ENCODE measurements around the gene ADAMTSL2.
A peak's percentile ranks its signal among the peaks of the same experiment; 100 is the strongest.

ADAMTSL2 gene

DNA sequence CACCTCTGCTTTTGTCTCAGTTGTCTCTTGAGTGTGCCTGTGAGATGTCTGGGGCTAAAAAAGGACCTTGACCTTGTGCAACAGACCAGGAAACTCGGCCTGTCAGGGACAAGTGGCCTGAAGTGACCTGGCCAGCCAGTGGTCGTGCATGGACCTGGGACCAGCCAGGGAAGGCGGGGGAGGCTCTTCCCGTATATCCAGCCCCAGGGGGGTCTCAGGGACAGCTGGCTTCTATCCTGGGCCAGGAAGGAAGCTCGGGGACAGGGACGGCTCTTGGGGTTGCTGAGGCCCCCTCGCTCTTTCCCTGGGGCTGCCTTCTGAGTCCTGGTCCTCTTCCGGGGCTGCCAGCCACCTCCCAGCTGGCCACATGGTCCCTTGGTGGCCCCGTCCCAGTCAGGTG is 3.2 kb upstream of the ADAMTSL2 start:
- no peak for DNase-seq (ENCODE audit: low read depth)
- TF ChIP-seq, protein P1, sequence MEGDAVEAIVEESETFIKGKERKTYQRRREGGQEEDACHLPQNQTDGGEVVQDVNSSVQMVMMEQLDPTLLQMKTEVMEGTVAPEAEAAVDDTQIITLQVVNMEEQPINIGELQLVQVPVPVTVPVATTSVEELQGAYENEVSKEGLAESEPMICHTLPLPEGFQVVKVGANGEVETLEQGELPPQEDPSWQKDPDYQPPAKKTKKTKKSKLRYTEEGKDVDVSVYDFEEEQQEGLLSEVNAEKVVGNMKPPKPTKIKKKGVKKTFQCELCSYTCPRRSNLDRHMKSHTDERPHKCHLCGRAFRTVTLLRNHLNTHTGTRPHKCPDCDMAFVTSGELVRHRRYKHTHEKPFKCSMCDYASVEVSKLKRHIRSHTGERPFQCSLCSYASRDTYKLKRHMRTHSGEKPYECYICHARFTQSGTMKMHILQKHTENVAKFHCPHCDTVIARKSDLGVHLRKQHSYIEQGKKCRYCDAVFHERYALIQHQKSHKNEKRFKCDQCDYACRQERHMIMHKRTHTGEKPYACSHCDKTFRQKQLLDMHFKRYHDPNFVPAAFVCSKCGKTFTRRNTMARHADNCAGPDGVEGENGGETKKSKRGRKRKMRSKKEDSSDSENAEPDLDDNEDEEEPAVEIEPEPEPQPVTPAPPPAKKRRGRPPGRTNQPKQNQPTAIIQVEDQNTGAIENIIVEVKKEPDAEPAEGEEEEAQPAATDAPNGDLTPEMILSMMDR (conservative IDR thresholded peaks at IDR 0.05; ENCODE audit: low read length), result no peak
- no peak overlapping the region for H3K4me3 ChIP-seq (ENCODE audit: low read length)

DNA sequence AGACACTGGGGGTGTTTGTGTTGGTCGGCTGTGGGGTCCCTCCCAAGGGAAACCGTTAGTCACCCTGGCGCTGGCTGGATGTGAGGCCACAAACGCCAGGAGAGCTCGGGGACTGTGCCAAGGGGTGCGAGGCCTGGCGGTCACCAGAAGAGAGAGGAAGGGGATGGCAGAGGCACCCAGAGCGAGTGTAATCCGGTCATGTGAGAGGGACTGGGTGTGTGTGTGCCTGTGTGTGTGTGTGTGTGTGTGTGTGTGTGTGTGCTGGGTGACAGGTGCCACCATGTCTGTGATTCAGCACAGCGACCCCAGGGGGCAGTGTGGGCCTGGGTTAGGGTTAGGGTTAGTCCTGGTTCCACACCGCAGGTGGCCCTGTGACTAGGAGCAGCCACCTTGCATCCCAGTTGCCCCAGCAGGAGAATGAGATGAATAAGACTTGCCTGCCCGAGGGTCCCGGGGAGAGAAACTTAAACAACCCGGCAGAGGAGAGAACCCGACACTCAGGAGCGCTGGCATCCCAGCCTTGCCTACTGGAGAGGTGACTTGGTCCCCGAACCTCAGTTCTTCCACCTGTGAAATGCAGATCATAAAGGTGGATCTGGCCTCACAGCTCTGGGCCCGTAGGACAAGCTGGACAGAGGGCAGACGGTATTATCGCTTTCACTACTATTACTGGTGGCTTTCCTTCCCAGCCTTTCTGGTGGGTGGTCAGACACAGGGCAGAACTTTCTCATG is 1.4 kb upstream of the ADAMTSL2 start:
- TF ChIP-seq, protein P1 (conservative IDR thresholded peaks at IDR 0.05; ENCODE audit: low read length), result peak; percentile 54
- no peak overlapping the region for H3K4me3 ChIP-seq (ENCODE audit: low read length)
- peak; percentile 36 for DNase-seq (ENCODE audit: low read depth)

DNA sequence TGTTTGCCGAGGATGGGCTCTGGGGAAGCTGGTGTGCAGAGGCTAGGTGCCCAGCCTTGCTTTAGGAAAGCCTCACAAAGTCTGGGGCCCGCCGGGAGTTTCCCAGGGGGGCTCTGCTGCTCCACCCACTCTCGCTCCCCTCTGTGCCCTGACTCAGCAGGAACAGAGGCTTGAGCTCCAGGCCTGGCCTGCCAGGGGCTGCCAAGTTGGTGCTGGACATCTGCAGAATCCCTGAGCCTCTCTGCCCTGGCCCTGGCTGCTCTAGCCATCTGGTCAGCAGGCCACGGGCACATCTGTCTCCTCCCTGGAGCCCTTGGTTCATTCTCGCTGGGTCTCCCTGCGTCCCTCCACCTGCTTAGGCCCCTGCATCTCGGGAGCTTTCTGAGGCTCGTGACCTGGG is 647 bp upstream of the ADAMTSL2 start:
- TF ChIP-seq, protein P1 (conservative IDR thresholded peaks at IDR 0.05; ENCODE audit: low read length), result no peak
- peak; percentile 6 for DNase-seq (ENCODE audit: low read depth)
- no peak overlapping the region for H3K4me3 ChIP-seq (ENCODE audit: low read length)

DNA sequence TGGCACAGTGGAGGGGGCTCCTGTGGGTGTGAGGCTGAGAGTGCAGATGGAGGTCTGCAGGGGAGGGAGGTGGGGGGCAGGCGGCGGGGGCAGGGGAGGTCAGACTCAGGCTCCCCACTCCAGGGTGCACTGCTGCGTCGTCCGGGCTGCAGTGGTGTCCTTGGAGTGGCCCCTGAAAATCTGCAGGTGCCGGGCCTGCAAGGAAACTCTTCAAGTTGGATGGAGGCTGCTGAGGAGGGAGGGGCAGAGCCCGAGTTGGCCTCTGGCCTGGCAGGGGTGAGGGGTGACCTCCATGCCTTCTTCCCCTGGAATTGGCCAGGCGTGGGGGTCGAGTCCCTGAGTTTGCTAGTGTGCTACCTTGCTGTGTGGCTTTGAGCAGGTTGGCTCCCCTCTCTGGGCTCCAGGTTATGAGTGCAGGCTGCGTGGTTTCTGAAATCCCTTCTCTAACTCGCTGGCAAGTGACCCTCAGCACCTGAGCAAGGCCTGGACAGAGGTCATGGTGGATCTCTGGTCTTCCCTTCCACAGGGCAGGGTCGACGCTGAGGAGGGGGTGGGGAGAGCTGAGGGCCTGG is 888 bp downstream of the ADAMTSL2 start:
- no peak overlapping the region for H3K4me3 ChIP-seq (ENCODE audit: low read length)
- DNase-seq (ENCODE audit: low read depth), result no peak
- TF ChIP-seq, protein P1 (conservative IDR thresholded peaks at IDR 0.05; ENCODE audit: low read length), result no peak

DNA sequence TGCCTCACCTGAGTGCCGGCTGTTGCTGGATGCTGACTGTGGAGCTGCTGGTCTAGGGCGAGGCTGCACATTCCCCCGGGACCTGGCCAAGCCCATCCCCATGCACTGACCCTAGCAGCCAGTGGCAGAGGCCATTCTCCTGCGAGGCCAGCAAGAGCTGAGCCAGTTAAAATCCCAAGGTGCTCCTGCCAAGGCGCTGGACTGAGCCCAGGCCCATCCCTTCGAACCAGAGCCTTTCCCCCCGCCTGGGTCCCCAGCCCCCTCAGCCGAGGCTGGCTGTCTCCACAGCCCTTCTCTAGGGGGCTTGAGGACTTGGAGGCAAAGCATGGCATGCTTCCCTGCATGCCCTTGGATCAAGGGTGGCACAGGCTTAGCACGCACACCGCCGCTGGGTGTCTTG is 1.6 kb downstream of the ADAMTSL2 start:
- H3K4me3 ChIP-seq (ENCODE audit: low read length), result no peak overlapping the region
- DNase-seq (ENCODE audit: low read depth), result no peak
- TF ChIP-seq, protein P1 (conservative IDR thresholded peaks at IDR 0.05; ENCODE audit: low read length), result no peak

DNA sequence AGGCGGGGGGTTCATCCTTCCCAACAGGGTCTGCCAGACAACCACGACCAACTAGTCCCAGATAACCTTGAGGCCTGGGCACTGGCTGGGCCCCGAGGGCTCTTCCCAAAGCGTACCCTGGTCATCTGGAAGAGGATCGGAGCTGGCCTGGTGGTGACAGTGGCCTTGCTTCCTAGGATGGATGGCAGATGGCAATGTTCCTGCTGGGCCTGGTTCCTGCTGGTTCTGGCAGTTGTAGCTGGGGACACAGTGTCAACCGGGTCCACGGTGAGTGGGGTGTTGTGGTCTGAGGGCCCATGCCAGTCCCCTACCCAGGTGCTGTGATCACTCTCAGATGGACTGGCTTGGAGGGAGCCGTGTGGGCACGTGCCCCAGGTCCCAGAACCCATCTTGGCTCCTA is 2.0 kb downstream of the ADAMTSL2 start:
- TF ChIP-seq, protein P1 (conservative IDR thresholded peaks at IDR 0.05; ENCODE audit: low read length), result no peak
- H3K4me3 ChIP-seq (ENCODE audit: low read length), result no peak overlapping the region
- DNase-seq (ENCODE audit: low read depth), result no peak

DNA sequence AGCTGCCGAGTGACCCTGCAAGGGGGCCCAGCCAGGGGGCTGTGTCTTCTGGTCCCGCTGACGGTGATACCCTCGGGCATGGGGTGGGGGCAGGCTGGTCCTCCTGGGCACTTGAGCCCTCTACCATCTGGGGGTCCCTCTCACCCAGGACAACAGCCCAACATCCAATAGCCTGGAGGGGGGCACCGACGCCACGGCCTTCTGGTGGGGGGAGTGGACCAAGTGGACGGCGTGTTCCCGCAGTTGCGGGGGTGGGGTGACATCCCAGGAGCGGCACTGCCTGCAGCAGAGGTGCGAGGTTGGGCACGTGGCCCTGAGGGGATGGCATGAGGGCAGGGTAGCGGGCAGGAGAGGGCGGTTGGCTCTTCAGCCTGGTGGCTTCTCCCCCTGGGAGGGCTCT is 2.8 kb downstream of the ADAMTSL2 start:
- no peak overlapping the region for H3K4me3 ChIP-seq (ENCODE audit: low read length)
- TF ChIP-seq, protein P1 (conservative IDR thresholded peaks at IDR 0.05; ENCODE audit: low read length), result no peak
- no peak for DNase-seq (ENCODE audit: low read depth)

Measured in AG10803 (cell line).